ENCODE results near the gene STX16.

STX16 gene

GRCh38 chr20:58619077-58619863, 31.8 kb upstream of the STX16 start:
- TF ChIP-seq CTCF (conservative IDR thresholded peaks at IDR 0.05; ENCODE audit: low read length) = no peak
- H3K4me3 ChIP-seq (ENCODE audit: low read length) = no peak overlapping the region
- no peak for DNase-seq (ENCODE audit: low read depth)

- no peak overlapping the region for H3K4me3 ChIP-seq (ENCODE audit: low read length)
- TF ChIP-seq CTCF (conservative IDR thresholded peaks at IDR 0.05; ENCODE audit: low read length) = no peak
- no peak for DNase-seq (ENCODE audit: low read depth)
These were observed 31.1 kb upstream of the STX16 start for GRCh38 chr20:58619864-58620431.

GRCh38 chr20:58621906-58622548, 29.1 kb upstream of the STX16 start:
- peak; percentile 7; the same call in 1 of the 2 replicates for TF ChIP-seq CTCF (conservative IDR thresholded peaks at IDR 0.05; ENCODE audit: low read length)
- no peak overlapping the region for H3K4me3 ChIP-seq (ENCODE audit: low read length)
- no peak for DNase-seq (ENCODE audit: low read depth)

- no peak for DNase-seq (ENCODE audit: low read depth)
- no peak for TF ChIP-seq CTCF (conservative IDR thresholded peaks at IDR 0.05; ENCODE audit: low read length)
- no peak overlapping the region for H3K4me3 ChIP-seq (ENCODE audit: low read length)
These were observed 28.2 kb upstream of the STX16 start for GRCh38 chr20:58622671-58623578.

- no peak for TF ChIP-seq CTCF (conservative IDR thresholded peaks at IDR 0.05; ENCODE audit: low read length)
- DNase-seq (ENCODE audit: low read depth) = peak; percentile 87
- no peak overlapping the region for H3K4me3 ChIP-seq (ENCODE audit: low read length)
These were observed 27.3 kb upstream of the STX16 start for GRCh38 chr20:58623579-58624473.

GRCh38 chr20:58624687-58625086, 26.4 kb upstream of the STX16 start:
- no peak for DNase-seq (ENCODE audit: low read depth)
- TF ChIP-seq CTCF (conservative IDR thresholded peaks at IDR 0.05; ENCODE audit: low read length) = no peak
- H3K4me3 ChIP-seq (ENCODE audit: low read length) = no peak overlapping the region
